GM18861 (cell line): ENCODE results near the gene AQP1.

ENCODE experiments used
- ATAC-seq: cut with Tn5 transposase; IDR thresholded peaks from one replicate; pipeline ENCODE4 v1.9.1; 2021; ENCODE audit not compliant: unreplicated experiment

The AQP1 gene

DNA sequence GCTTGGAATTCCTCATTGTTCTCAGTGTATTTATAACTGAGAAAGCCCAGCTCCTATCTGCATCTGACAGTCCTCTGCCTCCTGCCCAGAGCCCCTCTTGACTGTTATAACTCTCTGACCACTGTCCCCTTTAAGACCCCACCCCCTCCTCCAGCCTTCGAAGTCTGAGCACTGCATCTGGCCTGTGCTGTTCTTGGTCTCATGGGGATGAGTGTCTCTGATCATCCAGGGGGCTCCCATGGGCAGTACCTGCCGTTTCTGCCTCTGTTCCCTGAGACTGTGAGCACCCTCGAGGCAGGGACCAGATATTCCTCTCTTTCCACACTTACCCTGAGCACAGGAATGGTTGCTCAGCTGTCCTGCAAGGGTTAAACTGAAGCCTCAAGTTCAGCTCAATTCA is 59.8 kb downstream of the AQP1 start:
- no peak for ATAC-seq

DNA sequence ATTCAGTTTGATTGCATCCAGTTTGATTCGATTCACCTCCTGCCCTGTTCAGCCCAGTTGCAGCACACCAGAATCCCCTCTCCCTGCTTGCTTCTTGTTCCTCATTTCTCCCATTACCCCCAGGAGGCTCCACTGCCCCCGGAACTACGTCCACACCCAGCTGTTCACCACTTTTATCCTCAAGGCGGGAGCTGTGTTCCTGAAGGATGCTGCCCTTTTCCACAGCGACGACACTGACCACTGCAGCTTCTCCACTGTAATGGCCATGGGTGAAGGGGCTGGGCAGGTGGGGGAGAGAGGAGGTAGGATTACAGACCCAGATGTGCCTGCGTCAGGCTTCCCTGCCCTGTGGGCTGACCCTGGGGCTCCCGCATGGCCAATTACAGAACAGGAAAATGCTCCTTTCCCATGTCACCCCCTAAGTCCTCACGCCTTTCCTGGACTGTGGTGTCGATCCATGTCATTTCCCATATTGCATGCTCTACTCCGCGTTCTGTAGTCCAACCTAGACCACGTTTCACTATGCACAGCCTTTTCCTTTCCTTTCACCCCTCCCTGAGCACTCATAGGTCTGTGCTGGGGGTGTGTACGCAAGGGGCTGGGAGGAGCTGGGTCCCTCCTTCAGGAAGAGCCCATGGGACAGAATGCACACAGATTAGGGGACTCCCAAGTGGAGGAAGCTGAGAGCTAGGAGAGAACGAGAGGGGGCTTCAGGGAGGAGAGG is 60.3 kb downstream of the AQP1 start:
- ATAC-seq: no peak

DNA sequence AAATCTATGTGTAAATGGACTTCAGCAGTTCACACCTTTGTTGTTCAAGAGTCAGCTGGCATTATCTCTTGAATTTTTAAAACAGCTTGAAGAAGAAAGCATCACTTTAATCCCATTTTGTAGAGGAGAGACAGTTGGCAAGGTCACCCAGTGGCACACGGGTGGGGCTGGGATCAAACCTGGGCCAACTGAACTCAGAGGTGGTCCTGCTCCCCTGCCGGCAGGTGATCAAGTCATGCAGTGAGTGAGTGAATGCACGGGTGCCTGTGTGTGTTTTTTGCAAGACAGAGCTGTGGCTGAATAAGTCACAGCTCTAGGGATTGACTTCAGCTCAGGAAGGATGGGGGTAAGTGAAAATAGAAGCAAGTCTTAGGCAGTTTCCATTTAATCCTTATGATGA is 61.6 kb downstream of the AQP1 start:
- no peak for ATAC-seq

DNA sequence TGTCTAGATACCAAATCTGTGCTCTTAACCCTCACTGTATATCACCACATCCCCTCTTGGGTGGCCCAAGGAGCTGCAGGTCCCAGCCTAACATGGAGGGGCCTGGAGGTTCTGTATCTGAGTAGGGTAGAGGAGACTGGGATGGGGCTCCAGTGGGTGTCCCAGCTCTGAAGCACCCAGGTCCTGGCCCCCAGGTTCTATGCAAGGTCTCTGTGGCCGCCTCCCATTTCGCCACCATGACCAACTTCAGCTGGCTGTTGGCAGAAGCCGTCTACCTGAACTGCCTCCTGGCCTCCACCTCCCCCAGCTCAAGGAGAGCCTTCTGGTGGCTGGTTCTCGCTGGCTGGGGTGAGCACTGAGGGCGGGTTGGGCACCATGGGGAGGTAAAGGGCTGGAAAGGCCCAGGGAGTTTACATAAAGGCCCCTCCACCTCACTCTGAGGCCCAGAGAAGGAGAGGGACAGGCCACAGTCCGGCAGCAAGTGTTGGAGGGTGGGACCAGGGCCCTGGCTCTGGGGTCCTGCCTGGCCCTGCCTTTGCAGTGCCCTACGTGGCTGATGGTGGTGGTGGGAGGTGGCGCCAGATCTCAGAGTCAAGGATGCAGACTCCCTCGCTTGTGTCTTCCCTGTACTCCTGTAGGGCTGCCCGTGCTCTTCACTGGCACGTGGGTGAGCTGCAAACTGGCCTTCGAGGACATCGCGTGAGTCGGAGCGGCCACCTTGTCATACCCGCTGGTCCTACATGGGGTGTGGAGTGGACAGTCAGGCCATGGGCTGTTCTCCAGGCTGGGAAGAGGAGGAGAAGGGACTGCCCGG is 62.3 kb downstream of the AQP1 start:
- ATAC-seq: no peak

DNA sequence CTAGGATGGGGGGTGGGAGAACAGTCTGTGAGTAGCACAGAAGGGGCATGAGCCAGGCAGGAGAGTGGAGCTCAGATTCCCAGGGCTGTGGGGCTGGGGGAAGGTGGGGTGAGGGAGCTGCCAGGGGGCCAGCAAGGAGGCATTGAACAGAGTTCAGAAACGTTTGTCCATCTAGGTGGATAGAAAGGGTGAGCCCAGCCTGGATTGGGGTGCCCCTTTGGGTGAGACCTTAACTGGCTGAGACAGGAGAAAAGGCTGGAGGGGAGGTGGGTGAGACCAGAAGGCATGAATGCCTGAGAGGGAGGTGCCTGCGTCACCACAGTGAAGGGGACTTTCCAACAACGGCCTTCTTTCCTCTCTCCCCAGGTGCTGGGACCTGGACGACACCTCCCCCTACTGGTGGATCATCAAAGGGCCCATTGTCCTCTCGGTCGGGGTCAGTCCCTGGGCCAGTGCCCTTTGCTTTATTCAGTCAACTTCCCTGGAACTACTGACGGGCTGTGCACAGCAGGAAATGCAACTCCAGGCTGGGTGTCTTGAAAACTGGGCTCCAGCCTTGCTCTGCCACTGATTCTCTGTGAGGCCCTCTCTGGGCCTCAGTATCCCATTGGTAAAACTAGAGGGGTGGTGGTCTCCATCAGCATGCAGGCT is 63.1 kb downstream of the AQP1 start:
- peak; percentile 88 for ATAC-seq
